Measurements from ENCODE around the gene CRPPA. TPM values are rescaled to one million over a fixed set of nuclear protein-coding genes. Genes with fewer than 3 reads are reported as not detected.

CRPPA gene
- 2.5 and 3.2 TPM in 2 replicates for total RNA-seq (ENCODE audit: low replicate concordance)

DNA sequence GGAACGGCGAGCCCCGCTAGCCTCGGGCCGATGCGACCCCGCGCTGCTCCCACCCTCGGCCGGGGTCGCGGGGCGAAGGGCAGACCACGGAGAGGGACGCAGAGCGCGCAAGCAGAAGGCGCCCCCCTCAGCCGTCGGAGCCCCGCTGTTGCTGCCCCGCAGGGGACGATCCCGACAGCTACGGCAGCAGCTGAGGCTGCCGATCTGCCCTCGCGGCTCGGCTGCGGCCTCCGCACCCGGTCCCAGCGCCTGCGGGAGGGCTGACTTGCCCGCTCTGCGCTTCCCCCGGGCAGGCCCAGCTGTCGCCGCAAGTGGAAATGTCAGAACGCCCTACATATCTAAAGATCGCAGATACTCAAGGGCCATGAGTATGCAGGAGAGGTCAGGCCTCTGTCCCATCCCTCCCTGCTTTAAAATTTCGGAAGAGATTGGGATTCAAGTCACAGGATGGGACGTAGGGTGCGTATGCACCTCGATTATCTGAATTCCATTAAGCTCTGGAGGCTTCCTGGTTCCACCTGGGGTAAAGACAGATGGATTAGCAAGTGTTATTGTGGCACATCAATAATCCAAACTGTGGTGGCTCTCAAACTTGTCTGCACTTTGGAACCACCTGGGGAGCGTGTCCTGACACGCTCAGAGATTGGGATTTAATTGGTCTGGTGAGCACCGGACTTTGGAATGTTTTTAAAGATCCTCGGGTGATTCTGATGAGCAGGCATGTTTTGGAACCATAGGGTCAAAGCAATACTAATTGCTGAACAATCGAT lies at the start of gene CRPPA:
Gene CRPPA, minus strand, starts transcription at position 206 of the 770 bp plus-strand sequence. CDS start 216 bp downstream, outside the sequence.
- TF ChIP-seq, protein P1, sequence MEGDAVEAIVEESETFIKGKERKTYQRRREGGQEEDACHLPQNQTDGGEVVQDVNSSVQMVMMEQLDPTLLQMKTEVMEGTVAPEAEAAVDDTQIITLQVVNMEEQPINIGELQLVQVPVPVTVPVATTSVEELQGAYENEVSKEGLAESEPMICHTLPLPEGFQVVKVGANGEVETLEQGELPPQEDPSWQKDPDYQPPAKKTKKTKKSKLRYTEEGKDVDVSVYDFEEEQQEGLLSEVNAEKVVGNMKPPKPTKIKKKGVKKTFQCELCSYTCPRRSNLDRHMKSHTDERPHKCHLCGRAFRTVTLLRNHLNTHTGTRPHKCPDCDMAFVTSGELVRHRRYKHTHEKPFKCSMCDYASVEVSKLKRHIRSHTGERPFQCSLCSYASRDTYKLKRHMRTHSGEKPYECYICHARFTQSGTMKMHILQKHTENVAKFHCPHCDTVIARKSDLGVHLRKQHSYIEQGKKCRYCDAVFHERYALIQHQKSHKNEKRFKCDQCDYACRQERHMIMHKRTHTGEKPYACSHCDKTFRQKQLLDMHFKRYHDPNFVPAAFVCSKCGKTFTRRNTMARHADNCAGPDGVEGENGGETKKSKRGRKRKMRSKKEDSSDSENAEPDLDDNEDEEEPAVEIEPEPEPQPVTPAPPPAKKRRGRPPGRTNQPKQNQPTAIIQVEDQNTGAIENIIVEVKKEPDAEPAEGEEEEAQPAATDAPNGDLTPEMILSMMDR (IDR thresholded peaks at IDR 0.05; ENCODE audit: insufficient read depth, low read length): no peak
- peak; percentile 42 for DNase-seq (ENCODE audit: low read depth)
- H3K4me3 ChIP-seq (ENCODE audit: low read depth, low read length): peak within 1 kb of the TSS; percentile 70

DNA sequence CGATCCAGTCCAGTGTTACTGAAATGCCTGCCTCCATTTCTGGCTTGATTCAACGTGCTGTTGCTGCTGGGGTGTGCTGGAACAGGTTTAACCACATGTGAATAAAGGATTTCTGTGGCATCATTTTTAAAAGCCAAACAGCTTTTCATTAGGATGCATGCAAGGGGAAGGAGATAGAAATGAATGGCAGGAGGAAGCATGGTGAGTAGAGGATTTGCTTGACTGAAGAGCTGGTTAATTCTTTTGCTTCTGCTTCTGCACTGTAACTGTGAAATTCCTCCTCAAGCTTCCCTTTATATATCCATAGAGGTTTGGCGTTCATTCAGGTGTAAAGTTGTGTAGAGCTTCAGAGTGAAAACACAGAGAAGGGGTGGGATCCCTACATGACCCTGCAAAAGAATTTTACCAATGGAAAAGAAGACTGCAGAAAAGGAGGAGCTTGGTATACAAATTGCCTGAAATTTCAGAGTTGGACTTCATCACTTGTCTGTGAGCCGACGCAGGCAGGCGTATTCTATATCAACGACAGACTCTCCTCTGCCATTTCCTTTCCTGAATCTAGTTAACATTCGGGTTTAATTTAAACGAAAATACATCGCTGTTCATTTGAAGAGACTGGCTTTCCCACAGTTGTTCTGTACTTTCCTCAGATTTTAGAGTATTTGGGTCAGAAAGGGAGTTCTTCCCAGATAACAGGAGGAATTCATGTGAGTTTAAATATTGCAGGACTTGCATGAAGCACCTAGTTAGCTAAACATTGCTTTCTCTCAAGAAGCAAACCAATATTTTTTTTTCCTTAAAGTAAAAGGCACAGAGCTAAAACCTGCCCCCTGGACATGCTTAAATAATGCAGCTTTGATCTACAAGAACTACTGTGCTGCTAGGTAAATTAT lies 44.4 kb upstream of the CRPPA start, which contains the start of gene SOSTDC1:
Gene SOSTDC1, minus strand, starts transcription at position 270 of the 893 bp plus-strand sequence. Its CDS starts 70 bp downstream, at position 200.
- peak within 1 kb of the TSS; percentile 37 for H3K4me3 ChIP-seq (ENCODE audit: low read depth, low read length)
- peak; percentile 13 for DNase-seq (ENCODE audit: low read depth)
- TF ChIP-seq, protein P1 (IDR thresholded peaks at IDR 0.05; ENCODE audit: insufficient read depth, low read length): no peak

DNA sequence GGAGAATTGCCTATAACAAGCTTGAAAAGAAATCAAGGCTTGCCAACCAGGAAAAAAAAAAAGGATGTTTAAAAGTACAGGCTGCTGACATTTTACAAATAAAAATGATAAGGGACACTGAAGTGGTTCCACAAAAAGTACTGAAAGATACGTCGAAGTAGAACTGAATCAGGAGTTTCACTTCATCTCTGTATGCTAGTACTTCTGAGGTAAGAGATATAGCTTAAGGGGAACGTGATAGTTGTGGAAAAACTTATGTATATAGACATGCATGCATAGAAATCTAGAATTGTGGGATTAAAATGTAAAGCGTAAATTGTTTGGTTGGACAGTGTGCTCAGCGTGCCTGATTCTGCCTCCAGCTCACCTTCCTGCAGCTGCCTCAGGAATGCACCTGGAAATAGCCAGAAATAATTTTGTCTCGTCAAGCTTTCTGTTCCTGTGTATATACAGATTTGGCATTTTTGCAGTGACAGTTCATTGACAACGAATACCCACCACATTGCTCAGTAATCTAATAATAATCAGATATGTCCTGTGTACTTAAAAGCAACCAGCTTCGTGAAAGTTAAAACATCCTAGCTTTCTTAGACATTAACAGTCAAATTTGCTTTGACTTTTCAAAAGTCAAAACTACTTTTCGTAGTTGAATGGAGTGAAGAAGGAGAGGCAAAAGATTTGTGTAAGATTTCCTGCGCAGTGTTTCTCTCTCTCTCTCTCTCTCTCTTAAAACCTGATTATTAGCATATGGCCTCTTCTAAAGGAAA lies 42.8 kb upstream of the CRPPA start:
- no peak for DNase-seq (ENCODE audit: low read depth)
- H3K4me3 ChIP-seq (ENCODE audit: low read depth, low read length): no peak overlapping the region
- TF ChIP-seq, protein P1 (IDR thresholded peaks at IDR 0.05; ENCODE audit: insufficient read depth, low read length): no peak

DNA sequence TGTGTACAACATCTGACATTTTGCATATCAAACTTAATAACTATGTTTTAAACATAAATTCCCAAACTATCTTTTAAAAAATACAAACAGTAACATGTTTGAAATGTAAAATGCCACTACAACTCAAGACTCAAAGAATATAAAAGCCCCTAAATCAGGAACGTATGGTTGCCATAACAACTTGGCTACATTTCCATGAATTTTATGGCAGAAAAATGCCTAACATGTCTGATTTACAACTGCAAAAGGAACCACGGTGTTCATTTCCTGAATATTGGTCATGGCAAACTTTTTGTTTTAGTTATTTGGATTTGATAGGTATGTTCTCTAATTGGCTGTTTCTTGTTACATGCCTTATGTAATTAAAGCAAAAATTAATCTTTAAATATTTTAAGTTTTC lies 42.2 kb upstream of the CRPPA start:
- TF ChIP-seq, protein P1 (IDR thresholded peaks at IDR 0.05; ENCODE audit: insufficient read depth, low read length): no peak
- H3K4me3 ChIP-seq (ENCODE audit: low read depth, low read length): no peak overlapping the region
- DNase-seq (ENCODE audit: low read depth): no peak

DNA sequence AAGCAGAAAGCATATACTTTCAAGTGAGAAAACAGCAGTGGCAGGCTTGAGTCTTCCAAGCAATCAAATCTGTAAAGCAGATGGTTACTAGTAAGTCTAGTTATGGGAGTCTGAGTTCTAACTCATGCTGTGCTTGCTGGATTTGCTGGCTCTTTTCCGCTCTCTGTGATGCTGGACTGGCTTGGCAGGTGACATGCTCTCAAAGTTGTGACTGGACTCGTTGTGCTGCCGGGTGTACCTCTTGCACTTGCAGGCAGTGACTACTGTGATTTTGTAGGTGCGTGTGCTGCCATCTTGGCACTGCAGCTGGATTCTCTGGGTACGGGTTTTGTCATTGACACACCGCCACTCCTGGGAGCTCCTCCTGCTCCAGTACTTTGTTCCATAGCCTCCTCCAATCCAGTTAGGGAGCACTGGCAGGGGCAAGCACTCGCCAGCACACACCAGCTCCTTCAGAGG lies 41.1 kb upstream of the CRPPA start:
- no peak overlapping the region for H3K4me3 ChIP-seq (ENCODE audit: low read depth, low read length)
- TF ChIP-seq, protein P1 (IDR thresholded peaks at IDR 0.05; ENCODE audit: insufficient read depth, low read length): no peak
- no peak for DNase-seq (ENCODE audit: low read depth)

All from fibroblast of the aortic adventitia (primary cell).